Endometrium (tissue), 2 donors: ENCODE measurements around the gene TLE4.
"Not testable (repeated sequence)": the region's sequence is repeated elsewhere in the genome, so short reads cannot be mapped to it uniquely, and the experiment has no call there.

Experiments
- FAIRE-seq: peaks from 2 replicates; lab custom pipeline; 2012; peaks lifted over from hg19 to GRCh38; lab: Jason Lieb, UNC
- donor health status: control.
- donor health status: control.

TLE4 gene

DNA sequence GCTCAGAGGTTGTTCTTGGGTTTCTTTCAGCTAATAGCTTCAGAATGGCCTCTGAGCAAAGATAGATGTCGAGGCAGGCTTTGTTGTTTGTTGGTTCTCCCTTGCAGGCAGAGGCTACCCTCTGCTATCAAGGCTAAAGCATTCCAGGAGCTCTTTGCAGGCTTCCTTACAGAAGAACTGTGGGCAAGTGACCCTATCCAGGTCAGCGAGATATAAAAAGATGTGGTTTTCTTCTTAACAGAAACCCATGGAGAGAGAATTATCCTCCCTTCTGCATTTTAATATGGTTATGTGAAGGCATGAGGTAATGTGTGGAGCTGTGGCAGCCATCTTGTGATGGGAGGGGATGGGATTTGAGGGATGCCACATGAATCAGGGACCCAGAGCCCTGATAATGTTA is 67.0 kb downstream of the TLE4 start:
- no peak for FAIRE-seq

DNA sequence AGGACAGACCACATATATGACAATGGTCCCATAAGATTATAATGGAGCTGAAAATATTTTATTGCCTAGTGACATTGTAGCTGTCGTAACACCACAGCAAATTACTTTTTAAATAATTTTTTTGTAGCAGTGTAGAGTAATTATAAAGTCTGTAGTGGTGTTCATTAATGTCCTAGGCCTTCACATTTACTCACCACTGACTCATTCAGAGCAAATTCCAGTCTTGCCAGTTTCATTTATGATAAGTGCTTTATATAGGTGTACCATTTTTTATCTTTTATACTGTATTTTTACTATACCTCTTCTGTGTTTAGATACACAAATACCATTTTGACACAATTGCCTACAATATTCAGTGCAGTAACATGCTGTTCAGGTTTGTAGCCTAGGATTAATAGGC is 67.6 kb downstream of the TLE4 start:
- FAIRE-seq, result no peak

GRCh38 chr9:79640067-79640466 is 68.3 kb downstream of the TLE4 start:
- FAIRE-seq, result not testable (repeated sequence)

- peak; percentile 95 for FAIRE-seq
Measured at GRCh38 chr9:79641070-79641469, 69.3 kb downstream of the TLE4 start.

- no peak for FAIRE-seq
Measured at GRCh38 chr9:79642671-79643070, 70.9 kb downstream of the TLE4 start.

GRCh38 chr9:79644048-79644447 is 72.3 kb downstream of the TLE4 start:
- no peak for FAIRE-seq

GRCh38 chr9:79644601-79645000 is 72.8 kb downstream of the TLE4 start:
- FAIRE-seq, result no peak

- no peak for FAIRE-seq
Measured at GRCh38 chr9:79645110-79645509, 73.3 kb downstream of the TLE4 start.

DNA sequence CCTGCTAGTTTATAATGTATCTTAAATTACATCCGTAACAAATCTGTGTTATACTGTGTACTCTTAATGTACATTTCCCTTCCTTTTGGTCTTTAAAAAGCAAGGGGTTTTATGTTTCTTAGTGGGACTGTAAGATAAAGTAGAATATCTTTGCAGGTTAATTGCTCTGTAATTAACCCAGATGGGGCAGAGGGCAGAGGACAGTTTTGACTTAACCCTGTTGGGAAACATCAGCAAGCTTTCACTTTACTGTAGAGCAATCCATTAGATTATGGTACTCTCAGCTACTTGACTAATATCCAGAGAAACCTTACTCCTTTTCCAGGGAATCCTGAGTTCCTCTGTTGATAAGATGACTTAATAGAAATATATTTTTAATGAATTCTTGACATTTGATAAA is 74.3 kb downstream of the TLE4 start:
- no peak for FAIRE-seq

DNA sequence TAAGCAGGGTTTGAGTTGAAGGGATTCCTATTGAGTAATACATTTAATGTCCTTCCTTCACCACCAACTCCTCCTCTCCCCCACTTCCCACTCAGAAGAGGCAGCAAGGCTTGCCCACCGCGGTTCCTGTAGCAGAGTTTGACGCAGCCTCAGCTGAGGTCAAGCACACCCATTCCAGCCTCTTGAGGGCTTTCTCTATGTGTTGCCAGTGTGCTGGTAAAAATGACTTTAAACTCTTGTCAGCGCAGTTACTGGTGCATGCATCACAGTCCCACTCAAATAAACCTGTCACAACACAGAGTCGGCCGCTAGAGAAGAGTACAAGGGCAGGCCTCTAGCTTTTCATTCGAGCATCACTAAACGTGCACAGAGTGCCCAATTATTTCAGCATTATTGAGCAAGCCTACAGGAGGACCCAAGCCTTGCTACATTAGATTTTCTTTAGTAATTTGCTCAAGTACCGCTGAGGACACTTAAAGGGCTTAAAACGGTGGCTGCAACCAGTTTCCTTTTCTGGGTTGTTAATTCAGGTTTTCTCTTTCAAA is 79.6 kb downstream of the TLE4 start:
- FAIRE-seq, result no peak

DNA sequence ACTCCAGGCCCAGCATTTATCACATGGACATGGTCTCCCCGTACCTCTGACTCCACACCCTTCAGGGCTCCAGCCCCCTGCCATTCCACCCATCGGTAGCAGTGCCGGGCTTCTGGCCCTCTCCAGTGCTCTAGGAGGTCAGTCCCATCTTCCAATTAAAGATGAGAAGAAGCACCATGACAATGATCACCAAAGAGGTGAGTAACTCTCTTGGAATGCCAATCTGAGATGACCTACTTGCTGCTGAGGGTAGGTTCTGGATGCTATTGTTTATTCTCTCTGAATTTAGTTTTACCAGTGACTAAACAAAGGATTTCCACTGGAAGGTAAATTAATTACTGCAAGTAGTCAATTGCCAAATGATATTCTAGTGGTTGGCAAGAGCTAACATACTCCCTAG is 80.8 kb downstream of the TLE4 start:
- no peak for FAIRE-seq

DNA sequence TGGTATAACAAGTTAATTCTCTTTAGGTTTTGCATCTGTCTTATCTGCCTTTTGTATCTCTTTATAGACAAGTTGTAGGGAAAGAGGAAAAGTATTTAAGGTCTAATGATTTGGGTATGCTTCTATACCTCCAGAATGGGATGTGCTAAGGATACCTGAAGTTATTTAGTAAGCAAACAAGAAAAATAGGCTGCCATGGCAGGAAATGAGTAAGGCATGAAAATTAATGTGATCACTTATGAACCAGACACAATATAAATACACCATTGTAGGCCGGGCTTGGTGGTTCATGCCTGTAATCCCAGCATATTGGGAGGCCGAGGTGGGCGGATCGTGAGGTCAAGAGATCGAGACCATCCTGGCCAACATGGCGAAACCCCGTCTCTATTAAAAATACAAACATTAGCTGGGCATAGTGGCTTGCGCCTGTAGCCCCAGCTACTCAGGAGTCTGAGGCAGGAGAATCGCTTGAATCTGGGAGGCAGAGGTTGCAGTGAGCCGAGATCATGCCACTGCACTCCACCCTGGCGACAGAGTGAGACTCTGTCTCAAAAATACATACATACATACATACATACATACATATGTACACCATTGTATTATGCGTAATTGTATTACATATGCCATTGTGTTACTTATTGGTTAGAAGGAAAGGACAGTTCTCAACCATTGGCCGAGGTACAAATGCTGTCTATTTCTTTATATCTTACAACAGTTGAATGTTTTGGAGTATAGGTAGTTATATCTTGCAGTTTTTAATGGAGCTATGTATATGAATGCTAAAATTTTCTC is 83.0 kb downstream of the TLE4 start:
- FAIRE-seq, result not testable (repeated sequence)

GRCh38 chr9:79655551-79655950 is 83.8 kb downstream of the TLE4 start:
- FAIRE-seq, result no peak

GRCh38 chr9:79656169-79656568 is 84.4 kb downstream of the TLE4 start:
- FAIRE-seq, result no peak

GRCh38 chr9:79657891-79658290 is 86.1 kb downstream of the TLE4 start:
- FAIRE-seq, result no peak

- FAIRE-seq, result no peak
Measured at GRCh38 chr9:79658926-79659325, 87.2 kb downstream of the TLE4 start.

- no peak for FAIRE-seq
Measured at GRCh38 chr9:79660615-79661014, 88.8 kb downstream of the TLE4 start.

DNA sequence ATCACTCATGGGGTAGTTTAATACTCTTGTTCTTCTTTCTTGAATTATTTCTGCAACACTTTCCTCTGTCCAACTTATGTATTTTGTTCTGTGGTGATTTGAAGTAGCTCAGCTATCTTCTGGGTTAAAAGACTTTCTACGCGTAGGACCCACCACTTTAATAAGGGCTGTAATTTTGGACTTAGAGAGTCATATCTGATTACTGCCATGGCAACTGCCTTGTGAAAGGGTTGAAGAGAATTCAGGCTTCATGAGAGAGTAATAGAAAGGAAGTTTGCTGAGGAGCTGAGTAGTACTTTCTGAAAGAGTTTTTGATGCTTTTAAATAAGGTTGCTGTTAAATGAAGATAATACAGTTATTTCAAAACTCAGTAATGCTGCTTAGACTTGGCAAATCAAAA is 89.5 kb downstream of the TLE4 start:
- peak; percentile 29 for FAIRE-seq

GRCh38 chr9:79661886-79662536 is 90.2 kb downstream of the TLE4 start:
- FAIRE-seq, result peak; percentile 99

GRCh38 chr9:79662537-79662956 is 90.8 kb downstream of the TLE4 start:
- no peak for FAIRE-seq

DNA sequence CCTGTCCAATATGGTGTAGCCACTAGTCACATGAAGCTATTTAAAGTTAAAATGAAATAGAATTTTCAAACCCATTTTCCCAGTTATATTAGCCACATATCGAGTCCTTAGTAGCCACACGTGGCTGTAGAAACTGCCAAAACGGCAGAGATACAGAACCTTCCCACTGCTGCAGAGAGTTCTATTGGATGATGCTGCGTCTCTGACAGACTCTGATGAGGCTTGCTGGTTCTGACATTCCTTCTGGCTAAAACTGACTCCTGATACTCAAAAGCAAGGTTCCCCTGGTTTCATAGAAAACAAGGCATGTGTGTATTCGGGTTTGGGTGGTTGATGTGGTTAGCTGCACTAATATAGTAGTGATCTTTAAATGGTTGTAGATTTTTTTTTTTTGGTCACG is 91.5 kb downstream of the TLE4 start:
- FAIRE-seq, result no peak

- no peak for FAIRE-seq
Measured at GRCh38 chr9:79663878-79664277, 92.1 kb downstream of the TLE4 start.

- FAIRE-seq, result no peak
Measured at GRCh38 chr9:79664375-79664831, 92.6 kb downstream of the TLE4 start.
